T-helper 17 cell (primary cell): ENCODE results near the gene ANKRD55. TPM values are rescaled to one million over a fixed set of nuclear protein-coding genes. Genes with fewer than 3 reads are reported as not detected.
A peak's percentile ranks its signal among the peaks of the same experiment; 100 is the strongest.
"Not testable (repeated sequence)": the region's sequence is repeated elsewhere in the genome, so short reads cannot be mapped to it uniquely, and the experiment has no call there.

ENCODE experiments used
- ATAC-seq: fragments of 150-1000 bp; cut with Tn5 transposase; 2 replicates; pipeline ENCODE4 v1.10.0; 2021; ENCODE audit warnings: mild to moderate bottlenecking, moderate library complexity
- DNase-seq, 3 donors: peaks; one replicate each; pipeline versions ENCODE4 v3.0.0 to v3.0.0-alpha.2; 2020 to 2021
- H3K9me3 ChIP-seq: one replicate; pipeline ENCODE4 v1.7.0; 2013; ENCODE audit warnings: low read length, mild to moderate bottlenecking; ENCODE audit not compliant: control insufficient read depth, poor library complexity, severe bottlenecking
- H3K27ac Mint-ChIP-seq: one replicate; pipeline ENCODE4 v1.8.0; 2022; ENCODE audit warnings: mild to moderate bottlenecking, moderate library complexity, mixed read lengths
- H3K27me3 Mint-ChIP-seq: one replicate; pipeline ENCODE4 v1.8.0; 2022; ENCODE audit warnings: mixed read lengths
- H3K36me3 Mint-ChIP-seq: one replicate; pipeline ENCODE4 v1.8.0; 2022; ENCODE audit warnings: low read depth, mixed read lengths
- H3K4me1 Mint-ChIP-seq: one replicate; pipeline ENCODE4 v1.8.0; 2022; ENCODE audit warnings: mild to moderate bottlenecking, mixed read lengths
- H3K4me3 Mint-ChIP-seq: one replicate; pipeline ENCODE4 v1.8.0; 2022; ENCODE audit warnings: mild to moderate bottlenecking, moderate library complexity, mixed read lengths
- total RNA-seq, 4 donors: library from RNA in 2 of 4; stranded (reverse) in 2 of 4; gene quantifications; one replicate each; pipeline ENCODE4 v1.2.3 and lab custom pipeline; 2022 to 2026

The ANKRD55 gene
- total RNA-seq, 2 donors from 2014 or later, result 2.3 to 3.1 TPM

DNA sequence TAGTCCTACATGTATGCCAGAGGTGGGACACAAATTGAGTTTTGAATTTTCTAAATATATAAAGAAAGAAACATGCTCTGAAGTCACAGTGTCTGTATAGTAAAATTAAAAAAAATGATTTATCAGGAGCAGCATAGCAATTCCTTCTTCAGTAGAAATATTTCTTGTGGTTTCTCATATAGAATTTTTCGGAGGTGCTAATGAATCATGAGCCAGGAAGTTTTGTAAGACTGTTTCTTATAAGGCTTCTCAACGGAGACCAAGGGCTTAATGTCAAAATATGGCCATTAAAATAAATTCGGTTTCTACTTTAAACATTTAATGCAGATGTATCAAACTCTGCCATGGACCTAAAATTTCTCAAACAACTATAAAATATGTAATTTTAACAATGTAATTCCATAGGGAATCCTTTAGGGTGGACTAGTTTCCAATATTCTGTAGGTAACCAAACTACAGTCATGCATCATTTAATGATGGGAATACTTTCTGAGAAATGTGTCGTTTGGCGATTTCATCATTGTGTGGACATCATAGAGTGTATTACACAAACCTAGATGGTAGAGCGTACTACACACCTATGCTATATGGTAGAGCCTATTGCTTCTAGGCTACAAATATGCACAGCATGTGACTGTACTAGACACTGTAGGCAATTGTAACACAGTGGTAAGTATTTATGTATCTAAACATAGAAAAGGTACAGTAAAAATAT is 66.3 kb downstream of the ANKRD55 start:
- Mint-ChIP-seq H3K27ac (no peak overlapping the region), H3K4me1 (peaks cover 9% of the 10 kb centered on the region), H3K27me3 (peaks cover 14% of the 10 kb centered on the region), H3K36me3 (peaks cover 2% of the 10 kb centered on the region), H3K4me3 (no peak overlapping the region)
- no peaks in the 10 kb centered on the region for H3K9me3 ChIP-seq
- ATAC-seq (no peak), DNase-seq (no peak)

DNA sequence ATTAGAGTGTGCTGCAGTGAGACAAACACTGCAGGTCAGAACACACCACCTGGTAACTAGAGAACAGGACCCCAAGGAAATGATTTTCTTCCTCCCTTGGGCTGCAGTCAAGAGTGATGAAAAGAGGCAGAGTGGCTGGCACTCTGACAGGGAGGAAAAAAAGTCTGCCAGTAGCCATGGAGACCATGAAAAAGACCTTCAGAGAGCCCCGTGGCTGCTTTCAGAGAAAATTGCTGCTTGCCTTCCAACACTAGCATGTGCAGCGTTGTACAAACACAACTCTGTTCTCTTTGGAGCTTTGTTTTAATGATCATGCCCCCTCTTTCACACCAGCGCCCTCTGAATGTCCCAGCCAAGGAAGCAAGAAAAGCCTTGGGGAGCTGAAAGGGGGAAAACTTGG is 68.8 kb downstream of the ANKRD55 start:
- Mint-ChIP-seq H3K4me1 (peaks cover 24% of the 10 kb centered on the region), H3K27ac (no peak overlapping the region), H3K27me3 (peaks cover 6% of the 10 kb centered on the region), H3K4me3 (no peak overlapping the region), H3K36me3 (peaks cover 2% of the 10 kb centered on the region)
- DNase-seq (no peak), ATAC-seq (no peak)
- no peaks in the 10 kb centered on the region for H3K9me3 ChIP-seq

DNA sequence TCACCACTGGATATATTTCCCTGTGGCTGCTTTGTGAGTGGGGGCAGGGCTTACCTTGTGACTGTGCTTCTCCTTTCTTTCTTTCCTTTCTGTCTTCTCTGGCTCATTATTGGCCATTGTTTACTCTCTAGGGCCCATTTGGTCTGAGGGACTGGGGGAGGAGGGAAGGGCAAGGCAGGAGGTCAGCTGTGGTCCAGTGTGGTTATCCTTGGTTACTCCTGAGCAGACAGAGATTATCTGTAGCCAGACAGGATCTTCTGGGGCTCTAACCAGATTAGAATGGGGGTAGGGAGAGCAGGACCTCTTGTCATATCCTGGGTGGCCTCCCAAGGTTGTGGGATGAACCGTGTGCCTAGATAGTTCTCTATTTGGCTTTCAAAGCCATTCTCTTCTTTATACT is 71.2 kb downstream of the ANKRD55 start:
- Mint-ChIP-seq H3K4me3 (no peak overlapping the region), H3K36me3 (peaks cover 2% of the 10 kb centered on the region), H3K27ac (peak overlapping the region; percentile 88), H3K27me3 (peaks cover 6% of the 10 kb centered on the region), H3K4me1 (peaks cover 32% of the 10 kb centered on the region)
- no peaks in the 10 kb centered on the region for H3K9me3 ChIP-seq
- ATAC-seq, result no peak
- no peak for DNase-seq

DNA sequence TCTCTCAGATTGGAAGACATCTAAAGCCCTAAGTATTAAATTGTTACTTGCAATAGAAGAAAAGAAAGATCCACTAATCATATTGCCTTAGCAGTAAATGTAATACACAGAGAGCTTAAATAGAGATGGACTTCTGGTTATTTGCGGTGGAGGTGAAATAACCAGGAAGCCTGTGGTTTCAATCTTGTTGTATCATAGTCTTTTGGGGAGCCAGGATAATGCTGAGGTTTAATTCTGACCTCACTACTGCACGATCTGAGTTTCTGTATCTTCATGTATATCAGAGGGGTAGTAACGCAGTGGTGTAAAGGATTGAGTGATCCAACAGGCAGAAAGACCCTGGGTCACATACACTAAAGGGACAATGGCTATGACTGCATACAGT is 71.7 kb downstream of the ANKRD55 start:
- peaks cover 36% of the 10 kb centered on the region for H3K4me1 Mint-ChIP-seq
- H3K4me3 Mint-ChIP-seq, result no peak overlapping the region

DNA sequence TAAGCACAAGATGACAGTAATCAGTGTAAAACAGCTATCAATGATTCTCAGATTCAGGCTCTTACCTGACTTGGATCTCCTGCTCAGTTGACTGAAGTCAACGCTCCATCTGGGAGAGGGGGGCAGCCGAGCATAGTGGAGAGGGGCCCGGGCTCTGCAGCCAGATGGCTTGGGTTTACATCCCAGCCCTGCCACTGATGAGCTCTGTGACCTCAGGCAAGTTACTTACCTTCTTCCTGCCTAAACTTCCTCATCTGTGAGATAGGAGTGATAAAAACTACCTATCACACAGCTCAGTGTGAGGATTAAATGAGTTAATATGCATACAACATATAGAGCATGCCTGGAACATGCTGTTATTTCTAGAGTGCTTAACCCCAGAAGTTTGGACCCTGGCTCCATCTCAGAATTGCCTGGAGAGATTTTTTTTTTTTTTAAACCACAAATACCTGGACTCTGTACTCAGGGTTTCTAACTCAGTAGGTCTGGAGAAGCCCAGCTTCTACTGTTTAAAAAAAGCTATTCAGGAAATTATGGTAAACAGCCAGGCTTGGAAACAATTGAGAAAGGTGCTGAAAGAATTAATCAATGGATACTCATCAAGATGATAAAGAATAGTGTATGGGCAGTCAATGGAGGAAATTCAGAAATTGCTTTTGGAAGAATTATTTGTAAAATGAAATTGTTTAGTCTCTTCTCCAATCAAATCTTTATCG is 72.2 kb downstream of the ANKRD55 start:
- no peak for DNase-seq

More for the DNA sequence above, 71.7 kb downstream of the ANKRD55 start:
- ATAC-seq, result no peak
- no peaks in the 10 kb centered on the region for H3K9me3 ChIP-seq
- Mint-ChIP-seq H3K27me3 (peaks cover 6% of the 10 kb centered on the region), H3K27ac (peak overlapping the region; percentile 88), H3K36me3 (peaks cover 2% of the 10 kb centered on the region)
- DNase-seq, result no peak

DNA sequence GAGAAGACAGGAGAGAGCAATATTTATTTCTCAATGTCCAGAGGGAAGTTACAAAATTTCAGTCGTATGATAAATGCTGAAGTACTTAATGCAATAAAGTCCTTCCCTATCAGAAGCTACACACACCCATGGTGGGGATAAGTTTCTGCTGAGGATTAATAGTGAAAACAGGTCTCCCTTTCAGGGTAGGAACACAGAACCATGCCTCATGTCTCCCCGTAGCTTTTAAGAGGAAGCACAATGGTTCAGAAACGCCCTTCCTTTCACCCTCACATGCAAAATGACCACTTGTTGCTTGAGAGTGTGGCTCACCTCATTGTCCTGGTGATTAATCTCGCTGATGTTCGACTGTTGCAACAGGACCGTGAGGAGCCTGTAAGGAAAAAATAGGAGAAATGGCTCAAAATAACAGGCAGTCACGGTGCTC is 73.6 kb downstream of the ANKRD55 start:
- DNase-seq, result no peak
- Mint-ChIP-seq H3K4me1 (peaks cover 44% of the 10 kb centered on the region), H3K4me3 (peak overlapping the region; percentile 62)

More for the DNA sequence above, 72.2 kb downstream of the ANKRD55 start:
- ATAC-seq, result peak; percentile 15
- peak overlapping the region; percentile 88 for H3K27ac Mint-ChIP-seq
- H3K9me3 ChIP-seq, result no peaks in the 10 kb centered on the region
- H3K4me3 Mint-ChIP-seq, result peak overlapping the region; percentile 83
- no peaks in the 10 kb centered on the region for H3K36me3 Mint-ChIP-seq
- H3K4me1 Mint-ChIP-seq, result peaks cover 39% of the 10 kb centered on the region
- H3K27me3 Mint-ChIP-seq, result peaks cover 6% of the 10 kb centered on the region

DNA sequence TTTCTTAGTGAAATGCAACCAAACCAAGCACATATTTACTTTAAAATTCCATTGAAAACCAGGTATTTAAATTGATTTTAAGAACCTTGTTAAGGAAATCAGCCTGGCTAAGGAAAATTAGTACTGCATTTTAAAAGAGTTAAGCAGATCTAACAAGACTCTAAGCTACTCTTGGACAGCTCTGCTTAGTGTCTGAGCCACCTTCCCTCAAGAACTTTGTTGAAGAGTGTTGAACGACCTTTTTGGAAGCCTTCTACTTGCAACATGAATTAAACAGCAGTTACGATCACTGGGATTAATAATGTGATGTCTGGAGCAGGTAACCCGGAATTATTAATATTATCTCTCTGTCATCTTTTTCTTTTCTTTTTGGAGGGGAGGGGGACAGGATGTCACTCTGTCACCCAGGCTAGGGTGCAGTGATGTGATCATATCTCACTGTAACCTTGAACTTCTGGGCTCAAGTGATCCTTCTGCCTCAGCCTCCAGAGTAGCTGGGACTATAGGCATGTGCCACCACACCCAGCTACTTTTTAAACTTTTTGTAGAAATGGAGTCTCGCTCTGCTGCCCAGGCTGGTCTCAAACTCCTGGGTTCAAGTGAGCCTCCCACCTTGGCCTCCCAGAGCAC is 74.7 kb downstream of the ANKRD55 start:
- ATAC-seq, result peak; percentile 18
- Mint-ChIP-seq H3K4me1 (peaks cover 44% of the 10 kb centered on the region), H3K36me3 (no peaks in the 10 kb centered on the region), H3K4me3 (peak overlapping the region; percentile 62), H3K27ac (peak overlapping the region; percentile 87), H3K27me3 (no peaks in the 10 kb centered on the region)
- H3K9me3 ChIP-seq, result no peaks in the 10 kb centered on the region
- no peak for DNase-seq

More for the DNA sequence above, 73.6 kb downstream of the ANKRD55 start:
- H3K9me3 ChIP-seq, result no peaks in the 10 kb centered on the region
- Mint-ChIP-seq H3K27ac (peak overlapping the region; percentile 88), H3K36me3 (no peaks in the 10 kb centered on the region), H3K27me3 (peaks cover 6% of the 10 kb centered on the region)
- no peak for ATAC-seq

DNA sequence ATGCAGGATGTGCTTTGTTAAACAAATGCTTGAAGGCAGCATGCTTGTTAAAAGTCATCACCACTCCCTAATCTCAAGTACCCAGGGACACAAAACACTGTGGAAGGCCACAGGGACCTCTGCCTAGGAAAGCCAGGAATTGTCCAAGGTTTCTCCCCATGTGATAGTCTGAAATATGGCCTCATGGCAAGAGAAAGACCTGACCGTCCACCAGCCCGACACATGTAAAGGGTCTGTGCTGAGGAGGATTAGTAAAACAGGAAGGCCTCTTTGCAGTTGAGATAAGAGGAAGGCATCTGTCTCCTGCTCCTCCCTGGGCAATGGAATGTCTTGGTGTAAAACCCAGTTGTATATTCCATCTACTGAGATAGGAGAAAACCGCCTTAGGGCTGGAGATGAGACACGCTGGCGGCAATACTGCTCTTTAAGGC is 75.9 kb downstream of the ANKRD55 start:
- H3K9me3 ChIP-seq, DNase-seq, ATAC-seq, H3K36me3 Mint-ChIP-seq, H3K27me3 Mint-ChIP-seq: not testable (repeated sequence)
- peaks cover 49% of the 10 kb centered on the region for H3K4me1 Mint-ChIP-seq
- peak overlapping the region; percentile 63 for H3K4me3 Mint-ChIP-seq
- peak overlapping the region; percentile 87 for H3K27ac Mint-ChIP-seq

DNA sequence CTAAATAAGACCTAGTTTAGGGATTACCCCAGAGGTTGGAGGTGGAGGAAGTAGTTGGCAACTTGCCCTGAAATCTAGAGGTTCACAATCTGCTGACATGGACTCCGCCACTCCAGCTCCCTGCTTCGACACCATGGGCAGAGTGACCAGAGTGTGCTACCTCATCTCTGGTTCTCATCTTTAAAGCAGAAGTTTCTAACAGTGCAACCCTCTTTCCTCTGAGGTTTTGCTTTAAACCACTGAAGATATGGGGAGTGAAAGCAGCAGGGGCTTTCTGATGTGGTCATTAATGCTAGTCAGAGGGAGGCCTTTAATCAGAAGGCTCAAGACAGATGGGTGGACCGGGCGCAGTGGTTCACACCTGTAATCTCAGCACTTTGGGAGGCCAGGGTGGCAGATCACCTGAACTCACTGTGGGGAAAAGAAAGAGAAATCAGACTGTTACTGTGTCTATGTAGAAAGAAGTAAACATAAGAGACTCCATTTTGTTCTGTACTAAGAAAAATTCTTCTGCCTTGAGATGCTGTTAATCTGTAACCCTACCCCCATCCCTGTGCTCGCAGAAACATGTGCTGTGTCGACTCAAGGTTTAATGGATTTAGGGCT is 76.4 kb downstream of the ANKRD55 start:
- not testable (repeated sequence) for DNase-seq, H3K36me3 Mint-ChIP-seq, H3K27me3 Mint-ChIP-seq, H3K9me3 ChIP-seq
- H3K4me1 Mint-ChIP-seq, result peaks cover 49% of the 10 kb centered on the region
- peak overlapping the region; percentile 12 for H3K4me3 Mint-ChIP-seq
- peak overlapping the region; percentile 87 for H3K27ac Mint-ChIP-seq
- peak; percentile 53 for ATAC-seq

DNA sequence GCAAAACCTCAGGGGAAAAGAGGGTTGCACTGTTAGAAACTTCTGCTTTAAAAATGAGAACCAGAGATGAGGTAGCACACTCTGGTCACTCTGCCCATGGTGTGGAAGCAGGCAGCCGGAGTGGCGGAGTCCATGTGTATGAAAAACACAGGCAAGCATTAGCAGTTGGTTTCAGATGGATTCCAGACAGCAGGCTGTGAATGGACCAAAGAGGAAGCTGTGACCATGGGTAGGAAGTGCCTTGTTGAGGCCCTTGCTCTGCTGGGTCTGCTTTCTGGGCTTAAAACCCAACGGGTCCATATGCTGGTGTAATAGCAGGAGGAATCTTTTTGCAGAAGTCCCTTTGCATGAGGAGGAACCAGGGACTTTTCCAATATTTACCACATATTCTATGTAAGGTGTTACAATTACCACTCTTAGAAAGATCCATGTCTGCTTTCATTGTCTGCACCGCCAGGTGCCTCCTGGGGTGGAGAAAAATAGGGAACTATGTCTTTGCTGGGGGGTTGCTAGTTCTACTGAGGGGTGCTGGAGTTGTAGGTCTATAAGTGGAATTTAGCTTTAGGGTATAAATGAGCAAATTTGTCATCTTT is 77.0 kb downstream of the ANKRD55 start:
- peak; percentile 12 for ATAC-seq
- no peaks in the 10 kb centered on the region for H3K9me3 ChIP-seq
- DNase-seq, result no peak
- Mint-ChIP-seq H3K36me3 (no peaks in the 10 kb centered on the region), H3K4me1 (peaks cover 43% of the 10 kb centered on the region), H3K27me3 (no peaks in the 10 kb centered on the region), H3K4me3 (peak overlapping the region; percentile 12), H3K27ac (peak overlapping the region; percentile 87)

DNA sequence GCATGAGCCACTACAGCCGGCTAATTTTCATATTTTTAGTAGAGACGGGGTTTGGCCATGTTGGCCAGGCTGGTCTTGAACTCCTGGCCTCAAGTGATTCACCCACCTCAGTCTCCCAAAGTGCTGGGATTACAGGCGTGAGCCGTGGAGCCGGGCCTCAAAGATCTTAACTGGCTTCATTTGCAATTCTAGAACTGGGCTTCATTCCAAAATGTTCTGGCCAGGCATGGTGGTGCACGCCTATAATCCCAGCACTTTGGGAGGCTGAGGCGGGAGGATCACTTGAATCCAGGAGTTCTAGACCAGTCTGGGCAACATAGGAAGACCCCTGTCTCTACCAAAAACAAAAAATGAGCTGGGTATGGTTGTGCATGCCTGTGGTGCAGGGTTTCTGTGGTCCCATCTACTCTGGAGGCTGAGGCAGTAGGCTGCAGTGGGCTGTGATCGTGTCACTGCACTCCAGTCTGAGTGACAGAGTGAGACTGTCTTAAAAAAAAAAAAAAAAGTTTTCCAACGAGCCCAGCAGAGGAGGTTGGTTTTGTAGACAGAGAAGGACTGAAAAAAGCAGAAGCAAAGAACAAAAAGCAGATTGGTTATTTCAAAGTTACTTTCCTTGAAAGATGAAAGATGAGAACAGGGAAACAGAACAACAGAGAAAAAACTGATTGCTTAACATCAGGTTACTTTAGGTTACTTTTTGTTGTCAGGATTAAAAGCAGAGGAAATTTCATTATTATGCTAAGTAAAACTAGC is 78.2 kb downstream of the ANKRD55 start:
- no peaks in the 10 kb centered on the region for H3K36me3 Mint-ChIP-seq
- ATAC-seq, result peak; percentile 35
- peaks cover 37% of the 10 kb centered on the region for H3K4me1 Mint-ChIP-seq

DNA sequence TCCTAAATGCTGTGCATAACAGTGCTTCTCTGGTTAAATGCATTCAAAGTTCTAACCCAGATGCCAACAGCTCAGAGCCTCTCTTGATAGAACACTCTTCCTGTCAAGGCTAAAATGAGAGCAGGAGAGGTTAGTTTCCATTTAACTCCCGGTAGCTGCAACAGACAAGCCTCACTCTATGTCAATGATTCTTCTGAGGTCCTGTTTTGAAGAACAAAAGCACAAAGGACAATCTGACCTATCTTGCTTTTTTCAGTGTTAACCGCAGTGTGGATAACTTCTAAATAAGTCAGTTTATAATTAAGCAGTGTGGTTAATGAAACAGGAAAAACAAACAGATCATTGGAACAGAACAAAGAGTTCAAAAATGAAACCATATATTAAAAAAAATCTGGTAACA is 80.7 kb downstream of the ANKRD55 start:
- Mint-ChIP-seq H3K4me1 (peaks cover 33% of the 10 kb centered on the region), H3K27me3 (no peaks in the 10 kb centered on the region), H3K36me3 (no peaks in the 10 kb centered on the region), H3K27ac (peak overlapping the region; percentile 88), H3K4me3 (peak overlapping the region; percentile 49)
- DNase-seq, result no peak
- peak; percentile 44 for ATAC-seq
- H3K9me3 ChIP-seq, result no peaks in the 10 kb centered on the region

More for the DNA sequence above, 78.2 kb downstream of the ANKRD55 start:
- H3K9me3 ChIP-seq, result no peaks in the 10 kb centered on the region
- no peak for DNase-seq
- Mint-ChIP-seq H3K27me3 (no peaks in the 10 kb centered on the region), H3K27ac (peak overlapping the region; percentile 37), H3K4me3 (peak overlapping the region; percentile 12)
